HG02678 (cell line): ENCODE results near the gene TATDN3.
"Not testable (repeated sequence)": the region's sequence is repeated elsewhere in the genome, so short reads cannot be mapped to it uniquely, and the experiment has no call there.

Experiments used
- ATAC-seq: cut with Tn5 transposase; IDR thresholded peaks from one replicate; pipeline ENCODE4 v1.9.1; 2021; ENCODE audit warnings: mild to moderate bottlenecking, moderate library complexity; ENCODE audit not compliant: unreplicated experiment

Gene TATDN3

DNA sequence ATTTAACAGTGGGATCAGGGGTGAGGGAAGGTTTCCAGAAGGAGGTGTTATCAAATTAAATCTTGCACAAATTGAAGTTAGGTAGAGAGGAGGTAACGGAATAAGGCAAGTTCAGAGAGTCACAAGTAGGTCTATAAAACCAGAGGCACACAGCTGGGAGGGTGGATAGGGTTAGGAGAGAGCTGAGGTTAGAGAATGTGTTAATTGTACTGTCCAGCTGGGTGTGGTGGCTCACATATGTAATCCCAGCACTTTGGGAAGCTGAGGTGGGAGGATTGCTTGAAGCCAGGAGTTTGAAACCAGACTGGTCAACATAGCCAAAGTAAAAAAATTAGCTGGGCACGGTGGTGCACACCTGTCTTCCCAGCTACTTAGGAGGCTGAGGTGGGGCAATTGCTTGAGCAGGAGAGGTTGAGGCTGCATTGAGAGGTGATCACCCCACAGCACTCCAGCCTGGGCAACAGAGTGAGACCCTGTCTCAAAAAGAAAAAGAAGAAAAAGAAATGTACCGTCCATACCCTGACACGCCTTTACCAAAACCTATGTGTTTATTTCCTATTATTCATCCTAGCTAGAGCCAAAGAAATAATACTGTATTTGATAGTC lies 35.6 kb downstream of the TATDN3 start:
- no peak for ATAC-seq

DNA sequence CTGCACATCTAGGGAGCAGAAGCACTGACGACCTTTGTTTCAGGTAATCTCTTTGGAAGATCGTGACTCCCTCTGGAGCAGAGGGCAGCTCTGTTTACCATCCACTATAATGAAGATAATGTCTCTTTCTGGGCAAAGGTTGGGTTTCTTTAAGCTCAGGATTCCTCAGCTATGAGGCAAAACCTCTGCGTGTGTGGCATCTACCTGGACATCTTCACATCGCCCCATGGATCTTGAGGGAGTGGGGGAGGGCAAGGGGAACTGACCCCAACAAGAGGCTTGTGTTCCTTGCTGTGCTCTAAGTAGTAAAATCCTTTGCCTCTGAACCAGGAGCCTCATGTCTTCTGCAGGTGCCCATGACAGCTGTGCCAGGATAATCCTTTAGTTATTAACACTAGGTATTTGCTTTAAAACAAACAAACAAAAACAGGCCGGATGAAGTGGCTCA lies 36.2 kb downstream of the TATDN3 start:
- ATAC-seq = no peak

DNA sequence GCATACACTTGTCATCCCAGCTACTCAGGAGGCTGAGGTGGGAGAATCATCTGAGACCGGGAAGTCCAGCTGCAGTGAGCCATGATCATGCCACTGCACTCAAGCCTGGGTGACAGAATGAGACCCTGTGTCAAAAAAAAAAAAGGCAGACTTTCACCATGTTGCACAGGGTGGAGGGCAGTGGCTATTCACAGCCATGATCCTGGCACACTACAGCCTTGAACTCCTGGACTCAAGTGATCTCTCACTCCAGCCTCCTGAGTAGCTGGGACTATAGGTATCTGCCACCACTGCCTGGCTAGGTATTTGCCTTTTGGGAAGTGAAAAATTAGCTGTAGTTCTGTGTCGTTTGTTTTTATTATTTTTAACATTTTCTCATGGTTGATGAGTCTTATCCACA lies 36.7 kb downstream of the TATDN3 start:
- ATAC-seq = no peak

DNA sequence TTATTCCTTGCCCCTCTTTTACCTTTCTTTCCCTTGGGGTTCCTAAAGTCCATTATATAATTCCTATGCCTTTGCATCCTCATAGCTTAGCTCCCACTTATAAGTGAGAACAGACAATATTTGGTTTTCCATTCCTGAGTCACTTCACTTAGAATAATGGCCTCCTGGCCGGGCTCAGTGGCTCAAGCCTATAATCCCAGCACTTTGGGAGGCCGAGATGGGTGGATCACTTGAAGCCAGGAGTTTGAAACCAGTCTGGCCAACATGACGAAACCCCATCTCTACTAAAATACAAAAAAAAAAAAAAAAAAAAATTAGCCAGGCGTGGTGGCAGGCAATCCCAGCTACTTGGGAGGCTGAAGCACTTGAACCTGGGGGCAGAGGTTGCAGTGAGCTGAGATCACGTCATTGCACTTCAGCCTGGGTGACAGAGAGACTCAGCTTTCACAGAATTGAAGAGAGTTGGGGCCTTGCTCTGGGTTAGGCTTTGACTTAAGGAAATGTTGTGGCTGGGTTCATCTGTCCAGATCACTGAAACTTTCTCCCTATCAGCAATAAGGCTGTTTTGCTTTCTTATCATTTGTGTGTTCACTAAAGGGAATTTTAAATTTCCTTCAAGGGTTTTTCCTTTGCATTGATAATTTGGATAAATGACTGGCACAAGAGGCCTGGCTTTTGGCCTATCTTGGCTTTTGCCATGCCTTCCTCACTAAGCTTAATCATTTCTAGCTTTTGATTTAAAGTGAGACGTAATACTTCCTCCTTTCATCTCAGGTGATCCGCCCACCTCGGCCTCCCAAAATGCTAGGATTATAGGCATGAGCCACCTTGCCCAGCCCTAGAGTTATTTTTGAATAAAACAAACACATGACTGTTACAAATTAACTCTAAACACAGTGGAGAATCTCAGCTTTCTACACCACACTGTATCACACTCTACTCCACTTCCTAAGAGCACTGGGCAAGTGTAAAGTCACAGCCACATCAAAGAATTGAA lies 41.8 kb downstream of the TATDN3 start:
- peak; percentile 78 for ATAC-seq

DNA sequence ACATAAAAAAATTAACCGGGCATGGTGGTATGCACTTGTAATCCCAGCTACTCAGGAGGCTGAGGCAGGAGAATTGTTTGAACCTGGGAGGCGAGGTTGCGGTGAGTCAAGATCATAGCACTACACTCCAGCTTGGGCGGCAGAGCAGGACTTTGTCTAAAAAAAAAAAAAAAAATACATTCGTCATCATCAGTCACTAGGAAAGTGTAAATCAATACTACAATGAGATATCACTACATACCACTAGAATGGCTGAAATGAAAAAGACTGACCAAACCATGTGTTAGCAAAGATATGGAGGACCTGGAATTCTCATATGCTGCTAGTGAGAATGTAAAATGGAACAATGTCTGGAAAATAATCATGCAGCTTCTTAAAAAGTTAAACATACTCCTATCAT lies 46.5 kb downstream of the TATDN3 start:
- ATAC-seq = no peak

DNA sequence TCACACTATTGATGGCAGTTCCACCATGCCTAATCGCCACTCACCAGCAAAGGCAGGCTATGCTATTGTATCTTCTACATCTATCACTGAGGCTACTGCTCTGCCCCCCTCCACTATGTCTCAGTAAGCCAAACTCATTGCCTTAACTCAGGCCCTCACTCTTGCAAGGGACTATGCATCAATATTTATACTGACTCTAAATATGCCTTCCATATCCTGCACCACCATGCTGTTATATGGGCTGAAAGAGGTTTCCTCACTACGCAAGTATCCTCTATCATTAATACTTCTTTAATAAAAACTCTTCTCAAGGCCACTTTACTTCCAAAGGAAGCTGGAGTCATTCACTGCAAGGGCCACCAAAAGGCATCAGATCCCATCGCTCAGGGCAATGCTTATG lies 52.8 kb downstream of the TATDN3 start:
- ATAC-seq = not testable (repeated sequence)

DNA sequence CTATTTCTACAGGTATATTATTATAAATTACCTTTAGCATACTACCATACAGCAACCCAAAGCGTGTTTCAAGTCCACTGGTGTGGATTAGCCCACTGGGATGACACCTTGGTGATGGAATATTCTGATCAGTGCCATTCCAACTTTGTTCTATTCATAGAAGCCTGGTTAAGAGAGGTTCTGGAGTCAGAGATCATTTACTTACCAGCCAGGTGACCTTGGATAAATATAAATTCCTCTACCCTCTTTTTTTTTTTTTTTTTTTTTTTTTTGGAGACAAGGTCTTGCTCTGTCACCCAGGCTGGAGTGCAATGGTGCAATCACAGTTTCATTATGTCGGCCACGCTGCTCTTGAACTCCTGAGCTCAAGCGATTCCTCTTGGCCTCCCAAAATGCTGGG lies 55.9 kb downstream of the TATDN3 start, which contains the start of gene SPATA45:
Gene SPATA45 (minus strand): TSS at position 101 of the 400 bp plus-strand sequence. CDS start 11,500 bp downstream, outside the sequence.
- ATAC-seq = no peak

DNA sequence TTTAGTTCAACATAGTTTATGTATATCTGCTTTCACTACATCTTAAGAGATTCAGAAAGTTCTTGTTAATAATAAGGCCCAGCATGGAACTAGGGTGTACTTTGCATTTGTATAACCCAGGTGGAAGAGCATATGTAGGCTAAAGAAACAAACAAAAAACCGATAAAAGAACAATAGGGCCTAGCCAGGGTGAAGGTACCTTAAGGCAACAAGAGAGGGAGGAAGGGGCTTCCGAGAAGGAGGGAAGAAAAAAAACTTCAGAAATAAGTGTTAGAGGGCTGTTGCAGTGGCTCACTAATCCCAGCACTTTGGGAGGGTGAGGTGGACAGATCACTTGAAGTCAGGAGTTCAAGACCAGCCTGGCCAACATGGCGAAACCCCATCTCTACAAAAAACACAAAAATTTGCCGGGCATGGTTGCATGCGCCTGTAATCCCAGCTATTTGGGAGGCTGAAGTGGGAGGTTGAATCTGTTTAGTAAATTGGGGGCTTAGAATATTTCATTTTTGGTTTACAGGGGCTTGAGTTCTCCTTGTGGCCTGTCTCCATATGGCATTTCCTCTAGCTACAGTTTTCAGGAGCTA lies 60.5 kb downstream of the TATDN3 start:
- ATAC-seq = no peak

DNA sequence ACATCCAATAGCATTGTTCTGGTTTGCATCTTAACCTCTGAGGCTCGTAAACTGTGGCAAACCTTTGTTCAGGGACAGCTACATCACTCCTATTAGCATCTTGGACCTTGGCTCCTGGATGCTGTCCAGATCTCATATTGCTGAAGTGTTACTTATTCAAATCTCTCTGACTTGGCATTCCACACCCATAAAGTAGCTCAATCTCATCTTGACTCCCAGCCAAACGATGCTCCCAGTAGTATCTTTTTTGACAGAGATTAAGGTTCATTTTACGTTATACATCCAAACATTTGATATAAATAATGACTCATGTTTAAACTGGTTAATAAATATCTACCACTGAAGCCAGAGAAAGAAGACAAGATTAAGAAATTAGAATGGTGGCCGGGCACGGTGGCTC lies 62.0 kb downstream of the TATDN3 start:
- no peak for ATAC-seq

DNA sequence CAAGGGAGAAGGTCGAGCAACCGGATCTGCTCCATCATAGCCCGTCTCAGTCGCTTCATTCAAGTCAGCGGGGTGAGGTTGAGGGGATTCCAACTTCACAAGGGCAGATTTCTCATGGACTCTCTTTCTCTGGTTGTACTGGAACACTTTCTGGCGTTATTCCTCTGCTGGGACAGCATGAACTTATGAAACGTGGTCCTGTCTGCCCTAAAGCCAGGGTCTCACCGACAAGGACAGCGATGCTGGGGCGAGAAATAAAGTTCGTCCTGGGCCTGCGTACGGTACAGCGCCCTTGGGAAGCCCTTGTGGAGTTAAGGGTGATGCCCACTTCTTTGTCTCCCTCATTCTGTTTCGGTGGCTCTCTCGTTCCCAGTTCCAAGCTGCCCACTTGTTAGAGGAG lies 65.1 kb downstream of the TATDN3 start:
- no peak for ATAC-seq

DNA sequence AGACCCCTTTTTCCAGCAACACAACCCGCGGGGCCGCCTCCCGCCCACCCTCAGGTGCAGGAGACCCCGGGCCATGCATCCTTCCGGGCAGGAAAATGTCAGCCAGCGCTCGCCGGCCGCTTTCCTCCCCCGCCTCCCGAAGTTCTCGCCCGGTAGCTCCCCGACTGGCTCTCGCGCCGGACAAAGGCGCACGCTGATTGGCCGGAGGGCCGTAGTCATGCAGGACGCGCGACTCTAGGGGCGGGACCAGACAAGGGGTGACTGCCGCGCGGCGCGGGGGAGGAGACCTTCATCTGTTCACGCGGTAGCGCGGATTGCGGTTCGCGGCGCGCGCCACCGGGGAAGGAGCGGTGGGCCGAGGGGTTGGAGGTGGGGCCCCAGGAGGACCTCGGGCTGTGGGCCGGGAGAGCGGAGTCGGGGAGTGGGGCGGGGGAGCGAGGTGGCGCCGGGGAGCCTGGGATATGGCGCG lies 66.3 kb downstream of the TATDN3 start, which contains the start of gene FLVCR1:
Gene FLVCR1 (plus strand): TSS at position 284 of the 469 bp plus-strand sequence. CDS start 178 bp downstream, at position 462.
- ATAC-seq = peak; percentile 98

DNA sequence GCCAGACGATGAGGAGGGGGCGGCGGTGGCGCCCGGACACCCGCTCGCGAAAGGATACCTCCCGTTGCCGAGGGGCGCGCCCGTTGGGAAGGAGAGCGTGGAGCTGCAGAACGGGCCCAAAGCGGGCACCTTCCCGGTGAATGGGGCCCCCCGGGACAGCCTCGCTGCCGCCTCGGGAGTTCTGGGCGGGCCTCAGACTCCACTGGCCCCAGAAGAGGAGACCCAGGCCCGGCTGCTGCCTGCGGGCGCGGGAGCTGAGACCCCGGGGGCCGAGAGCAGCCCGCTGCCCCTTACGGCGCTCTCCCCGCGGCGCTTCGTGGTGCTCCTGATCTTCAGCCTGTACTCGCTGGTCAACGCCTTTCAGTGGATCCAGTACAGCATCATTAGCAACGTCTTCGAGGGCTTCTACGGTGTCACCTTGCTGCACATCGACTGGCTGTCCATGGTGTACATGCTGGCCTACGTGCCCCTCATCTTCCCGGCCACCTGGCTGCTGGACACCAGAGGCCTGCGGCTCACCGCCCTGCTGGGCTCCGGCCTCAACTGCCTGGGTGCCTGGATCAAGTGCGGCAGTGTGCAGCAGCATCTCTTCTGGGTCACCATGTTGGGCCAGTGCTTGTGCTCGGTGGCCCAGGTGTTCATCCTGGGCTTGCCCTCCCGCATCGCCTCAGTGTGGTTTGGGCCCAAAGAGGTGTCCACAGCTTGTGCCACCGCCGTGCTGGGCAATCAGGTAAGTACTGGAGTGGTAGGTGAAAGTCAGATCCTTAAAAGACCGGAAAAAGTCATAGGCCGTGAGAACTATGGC lies 67.0 kb downstream of the TATDN3 start:
- peak; percentile 13 for ATAC-seq

DNA sequence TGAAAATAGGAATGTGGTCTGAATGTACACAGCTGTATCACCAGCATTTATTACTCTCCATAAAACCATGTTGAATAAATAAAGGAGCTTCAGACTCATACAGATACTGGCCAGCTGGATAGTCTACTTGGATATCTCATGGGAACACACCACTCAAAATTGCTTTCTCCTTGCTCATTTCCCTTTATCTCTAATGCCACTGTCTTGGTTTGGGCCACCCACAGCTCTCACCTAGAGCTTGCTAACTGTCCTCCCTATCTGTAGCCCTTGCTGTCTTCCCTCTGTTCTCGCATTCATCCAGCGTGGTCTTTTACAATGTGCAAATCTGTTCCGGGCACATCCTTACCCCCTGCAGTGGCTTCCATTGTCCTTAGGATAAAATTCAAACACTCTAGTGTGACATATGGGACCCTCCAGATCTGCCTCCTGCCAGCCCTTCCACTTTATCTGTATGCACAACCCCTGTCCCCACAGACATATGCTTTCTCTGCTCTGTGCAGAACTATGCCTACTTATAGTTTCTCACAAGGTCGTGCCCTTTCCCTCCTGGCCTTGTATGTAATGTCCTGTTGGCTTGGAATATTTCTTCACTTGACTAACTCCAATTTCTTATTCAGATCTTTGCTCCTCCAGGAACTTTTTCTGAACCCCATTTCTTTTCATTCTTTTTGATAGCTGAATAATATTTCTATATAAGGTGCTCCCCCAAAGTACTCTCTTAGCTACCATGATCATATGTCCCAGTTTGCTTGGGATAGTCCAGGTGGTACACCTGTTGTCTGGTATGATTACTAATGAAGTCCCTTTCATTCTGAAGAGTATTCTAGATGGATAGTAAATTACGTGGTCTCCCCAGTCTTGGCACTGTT lies 69.3 kb downstream of the TATDN3 start:
- no peak for ATAC-seq

DNA sequence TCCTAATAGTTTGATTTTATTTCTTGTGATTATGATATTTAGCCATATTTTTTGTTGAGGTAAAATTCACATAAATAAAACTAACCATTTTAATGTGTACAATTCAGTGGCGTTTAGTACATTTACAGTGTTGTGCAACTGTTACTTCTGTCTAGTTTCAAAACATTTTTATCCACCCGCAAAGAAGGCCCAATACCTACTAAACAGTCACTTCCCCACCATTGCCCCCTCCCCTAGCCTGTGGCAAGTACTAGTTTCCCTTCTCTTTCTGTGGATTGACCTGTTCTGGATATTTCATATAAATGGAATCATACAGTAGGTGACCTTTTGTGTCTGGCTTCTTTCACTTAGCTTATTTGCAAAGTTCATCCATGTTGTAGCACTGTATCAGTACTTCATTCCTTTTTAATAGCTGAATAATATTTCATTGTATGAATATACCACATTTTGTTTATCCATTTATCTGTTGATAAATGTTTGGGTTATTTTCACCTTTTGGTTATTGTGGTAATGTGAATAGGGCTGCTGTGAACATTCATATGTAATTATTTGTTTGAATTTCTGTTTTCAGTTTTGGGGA lies 70.5 kb downstream of the TATDN3 start:
- ATAC-seq = no peak

DNA sequence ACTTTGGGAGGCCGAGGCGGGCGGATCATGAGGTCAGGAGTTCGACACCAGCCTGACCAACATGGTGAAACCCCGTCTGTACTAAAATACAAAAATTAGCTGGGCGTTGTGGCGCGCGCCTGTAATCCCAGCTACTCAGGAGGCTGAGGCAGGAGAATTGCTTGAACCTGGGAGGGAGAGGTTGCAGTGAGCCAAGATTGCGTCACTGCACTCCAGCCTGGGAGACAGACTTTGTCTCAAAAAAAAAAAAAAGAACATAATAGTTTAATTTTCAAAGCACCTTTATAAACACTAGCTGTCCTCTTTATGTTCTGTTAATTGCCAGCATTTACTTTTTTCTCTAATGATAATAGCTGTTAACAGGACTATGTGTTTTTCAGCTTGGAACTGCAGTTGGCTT lies 71.7 kb downstream of the TATDN3 start:
- not testable (repeated sequence) for ATAC-seq

DNA sequence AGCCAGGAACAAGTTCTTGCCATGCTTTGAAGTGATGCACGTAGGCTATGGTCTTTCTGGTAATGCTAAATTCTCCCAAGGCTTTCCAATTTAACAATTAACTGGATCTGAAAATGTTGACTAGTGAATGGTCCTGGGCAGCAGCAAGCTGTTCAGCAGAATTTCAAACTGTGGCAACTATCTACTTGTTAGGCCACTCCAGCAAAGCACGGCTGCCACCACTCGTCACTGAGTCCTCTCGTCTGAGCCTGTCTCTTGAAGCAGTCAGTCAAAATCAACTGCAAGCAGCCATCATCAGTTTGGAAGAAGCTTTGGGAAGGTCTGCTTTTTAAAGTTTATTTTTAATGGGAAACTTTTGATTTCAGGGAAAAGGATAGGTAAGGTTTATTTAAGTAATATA lies 72.5 kb downstream of the TATDN3 start:
- no peak for ATAC-seq
